SK-N-MC (cell line): ENCODE results near the gene PPP2R2C.

Source experiments
- DNase-seq: peaks from one replicate; pipeline ENCODE4 v3.0.0-alpha.2; 2011; ENCODE audit warnings: low read depth, low spot score
- H3K27ac ChIP-seq: fragments of 200-600 bp; sonication (generic); 2 replicates; pipeline ENCODE4 v1.5.1; 2016; ENCODE audit warnings: mixed run types
- H3K36me3 ChIP-seq: fragments of 200-600 bp; sonication (generic); 2 replicates; pipeline ENCODE4 v1.6.1; 2017; ENCODE audit warnings: antibody characterized with exemption, low read length, mixed read lengths; ENCODE audit not compliant: insufficient read depth
- H3K4me3 ChIP-seq: fragments of 200-600 bp; sonication (generic); 2 replicates; pipeline ENCODE4 v1.5.1; 2016
- H3K9ac ChIP-seq: fragments of 200-600 bp; sonication (generic); 2 replicates; pipeline ENCODE4 v1.8.0; 2017; ENCODE audit warnings: mixed run types, mixed read lengths; ENCODE audit not compliant: insufficient read length
- H3K9me3 ChIP-seq: fragments of 200-600 bp; sonication (generic); 2 replicates; pipeline ENCODE4 v1.6.1; 2017; ENCODE audit warnings: low read depth, mild to moderate bottlenecking, antibody characterized with exemption, low read length, moderate library complexity, mixed read lengths
- EZH2 ChIP-seq: fragments of 200-600 bp; sonication (generic); IDR thresholded peaks from one replicate; pipeline ENCODE4 v1.6.1; 2017; ENCODE audit warnings: antibody characterized with exemption
- FOXP2 ChIP-seq: optimal IDR thresholded peaks from 2 replicates; pipeline ENCODE3; 2011; ENCODE audit warnings: mild to moderate bottlenecking, moderate library complexity; ENCODE audit not compliant: insufficient read depth; ENCODE audit errors: extremely low read length, control extremely low read depth
- POLR2AphosphoS5 ChIP-seq: IDR thresholded peaks from 2 replicates; pipeline ENCODE4 v1.6.1; 2012; ENCODE audit warnings: mild to moderate bottlenecking, low read depth, low read length, borderline replicate concordance

The PPP2R2C gene

DNA sequence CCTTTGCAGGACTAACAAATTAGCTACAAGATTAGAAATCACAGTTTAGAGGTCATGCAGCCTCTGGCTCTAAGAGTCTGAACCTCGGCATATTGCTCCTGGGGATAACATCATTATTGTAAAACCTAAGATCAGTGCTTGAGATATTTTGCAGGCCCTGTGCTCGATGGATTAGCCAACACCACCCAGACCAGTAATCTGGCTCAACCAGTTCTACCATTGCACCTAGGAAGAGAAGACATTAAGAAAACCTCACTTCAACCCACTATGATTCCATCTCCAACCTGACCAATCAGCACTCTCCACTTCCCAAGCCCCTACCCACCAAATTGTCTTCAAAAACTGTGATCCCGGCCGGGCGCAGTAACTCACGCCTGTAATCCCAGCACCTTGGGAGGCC is 159.2 kb downstream of the PPP2R2C start:
- Histone ChIP-seq H3K9me3 (no peaks in the 10 kb centered on the region), H3K9ac (no peak overlapping the region), H3K36me3 (no peaks in the 10 kb centered on the region), H3K4me3 (no peak overlapping the region), H3K27ac (no peak overlapping the region)
- no peak for DNase-seq
- TF ChIP-seq POLR2AphosphoS5 (no peak), EZH2 (no peak), FOXP2 (no peak)

DNA sequence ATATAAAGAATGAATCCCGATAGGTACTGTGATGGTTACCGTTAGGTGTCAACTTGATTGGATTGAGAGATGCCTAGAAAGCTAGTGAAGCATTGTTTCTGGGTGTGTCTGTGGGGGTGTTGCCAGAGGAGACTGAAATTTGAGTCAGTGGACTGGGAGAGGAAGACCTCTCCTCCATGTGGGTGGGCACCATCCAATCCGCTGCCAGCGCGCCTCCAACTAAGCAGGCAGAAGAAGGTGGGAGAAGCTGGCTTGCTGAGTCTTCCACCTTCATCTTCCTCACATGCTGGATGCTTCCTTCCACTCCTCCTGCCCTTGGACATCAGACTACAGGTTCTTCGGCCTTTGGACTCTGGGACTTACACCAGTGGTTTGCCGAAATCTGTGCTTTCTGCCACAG is 162.6 kb downstream of the PPP2R2C start:
- Histone ChIP-seq H3K9ac (no peak overlapping the region), H3K4me3 (no peak overlapping the region), H3K27ac (no peak overlapping the region), H3K36me3 (no peaks in the 10 kb centered on the region), H3K9me3 (no peaks in the 10 kb centered on the region)
- DNase-seq: no peak
- TF ChIP-seq FOXP2 (no peak), POLR2AphosphoS5 (no peak), EZH2 (no peak)

- H3K4me3 ChIP-seq: no peak overlapping the region
- no peak for DNase-seq
Observed at GRCh38 chr4:6308899-6309643, 163.3 kb downstream of the PPP2R2C start.

GRCh38 chr4:6307891-6308290 is 164.5 kb downstream of the PPP2R2C start:
- no peak overlapping the region for H3K9ac ChIP-seq
- DNase-seq: no peak

More at GRCh38 chr4:6308899-6309643, 163.3 kb downstream of the PPP2R2C start:
- Histone ChIP-seq H3K36me3 (no peaks in the 10 kb centered on the region), H3K27ac (no peak overlapping the region), H3K9ac (no peak overlapping the region), H3K9me3 (no peaks in the 10 kb centered on the region)
- TF ChIP-seq POLR2AphosphoS5 (no peak), FOXP2 (no peak), EZH2 (no peak)

DNA sequence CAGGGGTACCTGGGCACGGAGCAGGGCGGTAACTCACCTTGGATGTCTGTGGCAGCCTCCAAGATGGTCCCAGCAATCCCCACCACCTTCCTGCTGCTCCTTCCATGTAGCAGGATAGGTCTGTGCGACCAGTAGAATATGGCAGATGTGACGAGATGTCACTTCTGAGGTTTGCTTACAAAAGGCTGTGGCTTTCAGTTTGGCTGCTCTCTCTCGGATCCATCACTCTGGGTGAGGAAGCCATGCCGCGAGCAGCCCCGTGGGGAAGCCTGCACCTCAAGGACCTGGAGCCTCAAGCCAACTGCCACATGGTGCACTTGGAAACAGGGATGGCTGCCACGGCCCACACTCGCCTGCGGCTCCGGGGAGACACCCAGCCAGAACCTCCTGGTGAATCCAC is 165.2 kb downstream of the PPP2R2C start:
- Histone ChIP-seq H3K36me3 (no peaks in the 10 kb centered on the region), H3K9me3 (no peaks in the 10 kb centered on the region), H3K4me3 (no peak overlapping the region), H3K9ac (no peak overlapping the region), H3K27ac (no peak overlapping the region)
- TF ChIP-seq POLR2AphosphoS5: no peak
- TF ChIP-seq FOXP2: no peak
- TF ChIP-seq EZH2: no peak
- DNase-seq: no peak

More at GRCh38 chr4:6307891-6308290, 164.5 kb downstream of the PPP2R2C start:
- no peaks in the 10 kb centered on the region for H3K9me3 ChIP-seq
- H3K4me3 ChIP-seq: no peak overlapping the region
- H3K27ac ChIP-seq: no peak overlapping the region
- no peaks in the 10 kb centered on the region for H3K36me3 ChIP-seq
- TF ChIP-seq EZH2 (no peak), FOXP2 (no peak), POLR2AphosphoS5 (no peak)

- Histone ChIP-seq H3K36me3 (no peaks in the 10 kb centered on the region), H3K27ac (no peak overlapping the region), H3K9me3 (no peaks in the 10 kb centered on the region), H3K9ac (no peak overlapping the region), H3K4me3 (no peak overlapping the region)
- no peak for TF ChIP-seq EZH2
- no peak for TF ChIP-seq POLR2AphosphoS5
- TF ChIP-seq FOXP2: no peak
- no peak for DNase-seq
Observed at GRCh38 chr4:6306299-6306698, 166.1 kb downstream of the PPP2R2C start.

- no peak overlapping the region for H3K27ac ChIP-seq
- no peak for TF ChIP-seq EZH2
- no peak for TF ChIP-seq POLR2AphosphoS5
- no peak for TF ChIP-seq FOXP2
- H3K4me3 ChIP-seq: no peak overlapping the region
- H3K9ac ChIP-seq: no peak overlapping the region
- no peaks in the 10 kb centered on the region for H3K9me3 ChIP-seq
- DNase-seq: no peak
- H3K36me3 ChIP-seq: no peaks in the 10 kb centered on the region
Observed at GRCh38 chr4:6303943-6304342, 168.5 kb downstream of the PPP2R2C start.

DNA sequence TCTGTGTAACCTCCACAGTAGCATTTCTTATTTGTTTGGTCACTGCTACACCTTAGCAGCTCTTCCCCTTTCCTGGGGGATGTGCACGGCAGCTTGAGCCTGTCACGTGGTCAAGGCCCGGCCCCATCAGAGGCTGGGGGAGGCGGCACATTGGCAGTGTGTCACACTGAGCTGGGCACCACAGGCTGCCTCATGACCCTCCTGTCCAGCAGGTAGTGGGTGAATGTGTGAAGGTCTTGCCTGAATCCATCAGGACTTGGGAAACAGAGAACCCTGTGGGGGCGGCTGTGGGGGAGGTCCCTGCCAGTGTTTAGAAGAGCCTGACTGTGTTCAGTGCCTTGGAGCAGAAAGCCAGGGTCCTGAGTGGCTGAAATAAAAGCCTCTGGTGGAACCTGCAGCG is 169.5 kb downstream of the PPP2R2C start:
- TF ChIP-seq FOXP2 (no peak), POLR2AphosphoS5 (no peak), EZH2 (no peak)
- Histone ChIP-seq H3K27ac (no peak overlapping the region), H3K36me3 (no peaks in the 10 kb centered on the region)

GRCh38 chr4:6301732-6302442 is 170.5 kb downstream of the PPP2R2C start:
- Histone ChIP-seq H3K27ac (no peak overlapping the region), H3K4me3 (no peak overlapping the region), H3K36me3 (no peaks in the 10 kb centered on the region), H3K9ac (no peak overlapping the region), H3K9me3 (no peaks in the 10 kb centered on the region)
- no peak for DNase-seq
- TF ChIP-seq POLR2AphosphoS5: no peak
- TF ChIP-seq EZH2: no peak
- TF ChIP-seq FOXP2: no peak

More for the DNA sequence above, 169.5 kb downstream of the PPP2R2C start:
- DNase-seq: no peak
- H3K4me3 ChIP-seq: no peak overlapping the region
- H3K9me3 ChIP-seq: no peaks in the 10 kb centered on the region
- H3K9ac ChIP-seq: no peak overlapping the region
